Natural killer cell treated with Interleukin-12 subunit alpha and Interleukin-12 subunit beta and Interleukin-15 and Interleukin-18, amount 100 ng/mL, for 72 hours (primary cell): Measurements from ENCODE around the gene HPSE2. TPM values are rescaled to one million over a fixed set of nuclear protein-coding genes. Genes with fewer than 3 reads are reported as not detected.

Experiments
- ATAC-seq, 2 donors: fragments of 150-1000 bp; cut with Tn5 transposase in 1 of 2; sonication (Bioruptor Pico), chemical (Tn5 transposase) in 1 of 2; 2 replicates each; pipeline ENCODE4 v1.10.0; 2021
- DNase-seq: peaks from one replicate; pipeline ENCODE4 v3.0.0; 2022; ENCODE audit warnings: low spot score
- H3K27ac Mint-ChIP-seq, 2 donors: 1 replicate in 1 of 2; 2 replicates in 1 of 2; pipeline ENCODE4 v1.8.0; 2022; ENCODE audit warnings: mixed read lengths in 2 of 2, mild to moderate bottlenecking in 1 of 2, moderate library complexity in 1 of 2
- H3K27me3 Mint-ChIP-seq, 2 donors: 1 replicate in 1 of 2; 2 replicates in 1 of 2; pipeline ENCODE4 v1.8.0; 2022; ENCODE audit warnings: mixed read lengths in 2 of 2
- H3K36me3 Mint-ChIP-seq: one replicate; pipeline ENCODE4 v1.8.0; 2022; ENCODE audit warnings: mixed read lengths
- H3K4me1 Mint-ChIP-seq, 2 donors: 1 replicate in 1 of 2; 2 replicates in 1 of 2; pipeline ENCODE4 v1.8.0; 2022; ENCODE audit warnings: low read depth in 2 of 2, mixed read lengths in 2 of 2, mild to moderate bottlenecking in 1 of 2
- H3K4me3 Mint-ChIP-seq: one replicate; pipeline ENCODE4 v1.8.0; 2022; ENCODE audit warnings: mixed read lengths
- H3K9me3 Mint-ChIP-seq: 2 replicates; pipeline ENCODE4 v1.8.0; 2022; ENCODE audit warnings: mixed read lengths
- total RNA-seq, 2 donors: library from RNA; stranded (reverse); gene quantifications; one replicate each; pipeline ENCODE4 v1.2.3, GENCODE V29; 2022

Gene HPSE2
- total RNA-seq, 2 donors from 2014 or later: not detected

DNA sequence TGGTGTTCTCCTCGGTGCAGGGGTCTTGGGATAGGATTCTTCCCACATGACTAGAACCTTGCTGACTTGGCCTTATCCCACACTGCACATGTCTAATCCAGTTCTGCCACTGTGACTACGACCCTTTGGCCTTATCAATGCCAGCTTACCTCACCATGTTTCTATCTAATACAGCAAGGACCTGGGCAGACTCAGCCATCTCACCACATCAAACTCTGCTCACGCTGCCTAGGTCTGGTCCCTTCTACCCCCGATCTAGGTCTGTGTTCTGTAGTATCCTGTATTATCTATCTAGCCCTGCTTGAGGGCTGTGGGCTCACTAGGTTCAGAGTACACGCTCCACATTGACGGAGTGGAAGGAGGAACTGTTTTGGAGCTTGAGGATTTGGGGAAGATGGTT lies 282.4 kb downstream of the HPSE2 start:
- ATAC-seq (no peak), DNase-seq (no peak)
- Mint-ChIP-seq H3K4me1 (no peaks in the 10 kb centered on the region), H3K9me3 (peaks cover 7% of the 10 kb centered on the region), H3K27me3 (no peaks in the 10 kb centered on the region), H3K36me3 (no peaks in the 10 kb centered on the region), H3K27ac (no peak overlapping the region), H3K4me3 (no peak overlapping the region)

DNA sequence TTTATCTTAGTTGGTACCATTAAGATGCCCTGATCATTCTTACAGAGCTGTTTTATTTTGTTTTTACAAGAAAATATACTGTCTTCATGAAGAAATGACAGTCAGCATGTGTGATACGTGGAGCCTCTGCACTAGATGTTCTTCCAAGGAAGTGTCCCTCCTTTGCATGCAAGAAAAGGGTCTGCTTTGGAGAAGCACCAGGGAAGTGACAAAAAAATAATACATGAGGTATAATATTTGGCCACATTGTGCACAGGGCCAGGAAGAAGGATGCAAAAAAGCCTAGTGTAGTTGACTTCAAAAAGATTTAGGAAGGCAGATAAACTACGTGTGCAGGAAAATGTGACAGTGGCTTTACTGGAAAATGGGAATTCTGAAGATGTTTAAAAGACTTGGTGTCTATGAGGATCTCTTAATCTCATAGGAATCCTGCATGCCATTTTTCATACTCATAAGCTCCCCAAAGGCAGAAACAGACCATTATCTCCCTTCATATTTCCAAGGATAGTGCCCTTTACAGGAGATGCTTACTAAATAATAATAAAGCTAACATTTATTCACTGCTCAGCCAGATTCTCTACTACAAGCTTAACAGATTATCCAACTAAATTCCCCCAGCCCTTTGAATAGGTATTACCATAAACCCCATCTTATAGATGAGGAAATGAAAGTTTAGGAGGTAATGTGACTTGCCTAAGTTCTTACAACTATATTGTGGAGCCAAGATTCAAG lies 284.2 kb downstream of the HPSE2 start:
- H3K27ac Mint-ChIP-seq: no peak overlapping the region
- ATAC-seq: no peak
- H3K4me1 Mint-ChIP-seq: no peaks in the 10 kb centered on the region
- DNase-seq: no peak
- no peaks in the 10 kb centered on the region for H3K36me3 Mint-ChIP-seq
- no peaks in the 10 kb centered on the region for H3K27me3 Mint-ChIP-seq
- no peak overlapping the region for H3K4me3 Mint-ChIP-seq
- peaks cover 10% of the 10 kb centered on the region for H3K9me3 Mint-ChIP-seq

DNA sequence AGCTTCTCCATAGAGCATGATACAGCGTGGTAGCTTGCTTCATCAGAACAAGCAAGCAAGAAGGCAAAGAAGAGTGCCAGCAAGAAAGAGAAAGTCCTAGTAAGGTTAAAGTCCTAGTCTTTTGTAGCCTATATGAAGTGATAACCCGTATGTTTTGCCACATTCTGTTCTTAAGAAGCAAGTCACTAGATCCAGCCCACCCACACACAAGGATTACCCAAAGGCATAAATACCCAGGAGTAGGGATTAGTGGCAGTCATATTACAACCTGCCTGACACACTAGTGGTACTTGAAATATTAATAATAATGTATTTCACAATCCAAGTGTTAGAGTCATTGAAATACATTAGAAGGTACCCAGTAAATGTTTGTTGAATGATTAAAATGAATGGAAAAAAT lies 285.5 kb downstream of the HPSE2 start:
- DNase-seq: no peak

DNA sequence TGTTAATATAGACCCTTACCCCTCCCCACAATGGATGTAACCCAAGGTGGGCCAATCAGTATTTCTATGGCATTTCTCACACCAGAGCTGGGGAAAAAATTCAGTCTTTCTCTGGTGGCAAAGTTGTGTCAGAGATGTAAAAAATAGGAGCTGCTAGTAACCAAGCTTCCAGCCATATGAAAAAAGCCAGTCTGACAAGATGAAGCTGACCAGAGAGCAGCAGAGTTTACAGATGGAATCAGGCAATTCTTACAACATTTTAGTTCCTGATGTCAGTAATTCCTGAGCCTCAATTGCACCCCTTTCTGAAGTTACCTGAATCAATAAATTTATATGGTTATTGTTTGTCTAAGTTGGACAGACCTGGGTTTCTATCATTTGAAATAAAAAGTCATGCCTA lies 286.3 kb downstream of the HPSE2 start:
- Mint-ChIP-seq H3K36me3 (no peaks in the 10 kb centered on the region), H3K27me3 (no peaks in the 10 kb centered on the region), H3K27ac (no peak overlapping the region), H3K9me3 (peaks cover 9% of the 10 kb centered on the region), H3K4me3 (no peak overlapping the region), H3K4me1 (no peaks in the 10 kb centered on the region)
- DNase-seq: no peak
- ATAC-seq: no peak

More for the DNA sequence above, 285.5 kb downstream of the HPSE2 start:
- Mint-ChIP-seq H3K27ac (no peak overlapping the region), H3K9me3 (peaks cover 9% of the 10 kb centered on the region), H3K4me1 (no peaks in the 10 kb centered on the region), H3K36me3 (no peaks in the 10 kb centered on the region), H3K27me3 (no peaks in the 10 kb centered on the region), H3K4me3 (no peak overlapping the region)
- no peak for ATAC-seq

DNA sequence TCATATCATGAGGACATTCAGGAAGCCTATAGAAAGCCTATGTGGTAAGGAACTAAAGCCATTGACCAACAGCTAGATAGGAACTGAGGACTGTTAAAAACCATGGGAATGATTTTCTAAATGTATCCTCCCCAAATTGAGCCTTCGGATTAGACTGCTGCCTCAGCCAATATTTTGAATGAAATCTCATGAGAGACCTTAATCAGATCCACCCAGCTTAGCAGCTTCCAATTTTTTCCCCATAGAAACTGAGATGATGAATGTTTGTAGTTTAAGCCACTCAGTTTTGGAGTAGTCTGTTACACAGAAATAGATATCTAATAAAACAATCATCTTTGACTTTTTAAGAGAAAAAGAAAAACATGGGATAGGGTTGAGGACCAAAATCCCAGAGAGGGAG lies 292.0 kb downstream of the HPSE2 start:
- no peaks in the 10 kb centered on the region for H3K36me3 Mint-ChIP-seq
- no peak overlapping the region for H3K27ac Mint-ChIP-seq
- ATAC-seq (no peak), DNase-seq (no peak)
- no peaks in the 10 kb centered on the region for H3K27me3 Mint-ChIP-seq
- no peak overlapping the region for H3K4me3 Mint-ChIP-seq
- no peaks in the 10 kb centered on the region for H3K4me1 Mint-ChIP-seq
- H3K9me3 Mint-ChIP-seq: peaks cover 10% of the 10 kb centered on the region

DNA sequence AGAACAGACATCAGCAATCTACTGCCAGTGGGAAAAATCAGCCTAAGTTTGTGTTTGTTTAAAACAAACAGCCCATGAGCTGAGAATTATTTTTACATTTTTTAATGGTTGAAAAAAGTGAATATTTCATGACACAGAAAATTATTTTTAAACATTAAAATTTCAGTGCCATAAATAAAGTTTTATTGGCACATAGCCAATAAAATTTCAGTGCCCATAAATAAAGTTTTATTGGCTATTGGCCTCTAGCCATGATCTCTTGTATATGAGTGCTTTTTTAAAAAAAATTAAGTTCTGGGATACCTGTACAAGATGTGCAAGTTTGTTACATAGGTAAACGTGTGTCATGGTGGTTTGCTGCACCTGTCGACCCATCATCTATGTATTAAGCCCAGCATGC lies 305.9 kb downstream of the HPSE2 start:
- no peak overlapping the region for H3K27ac Mint-ChIP-seq
- DNase-seq: no peak
- H3K36me3 Mint-ChIP-seq: peaks cover 12% of the 10 kb centered on the region
- no peak for ATAC-seq
- H3K27me3 Mint-ChIP-seq: no peaks in the 10 kb centered on the region
- no peak overlapping the region for H3K4me3 Mint-ChIP-seq
- no peaks in the 10 kb centered on the region for H3K4me1 Mint-ChIP-seq
- H3K9me3 Mint-ChIP-seq: peaks cover 9% of the 10 kb centered on the region

DNA sequence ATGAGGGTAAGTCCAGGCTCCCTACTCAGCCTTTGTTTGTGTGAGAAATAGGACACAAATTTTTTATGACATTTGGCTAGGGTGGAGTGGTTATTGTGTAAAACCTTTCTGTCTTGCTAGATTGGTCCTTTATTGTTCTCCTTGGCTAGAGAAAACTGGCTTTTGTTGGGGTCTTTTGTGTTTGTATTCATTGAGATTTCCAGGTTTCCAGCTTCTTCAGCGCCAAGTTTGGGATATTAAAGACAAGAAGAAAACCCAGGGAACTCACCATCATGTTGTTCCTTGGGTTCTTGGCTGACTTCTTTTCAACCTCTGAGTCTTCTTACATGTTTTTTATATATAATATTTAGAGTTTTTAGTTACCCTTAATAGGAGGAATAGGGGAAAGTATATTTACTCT lies 310.0 kb downstream of the HPSE2 start:
- H3K36me3 Mint-ChIP-seq: no peaks in the 10 kb centered on the region
- no peaks in the 10 kb centered on the region for H3K4me1 Mint-ChIP-seq
- ATAC-seq (no peak), DNase-seq (no peak)
- no peak overlapping the region for H3K4me3 Mint-ChIP-seq
- H3K27me3 Mint-ChIP-seq: no peaks in the 10 kb centered on the region
- no peak overlapping the region for H3K27ac Mint-ChIP-seq
- no peaks in the 10 kb centered on the region for H3K9me3 Mint-ChIP-seq

DNA sequence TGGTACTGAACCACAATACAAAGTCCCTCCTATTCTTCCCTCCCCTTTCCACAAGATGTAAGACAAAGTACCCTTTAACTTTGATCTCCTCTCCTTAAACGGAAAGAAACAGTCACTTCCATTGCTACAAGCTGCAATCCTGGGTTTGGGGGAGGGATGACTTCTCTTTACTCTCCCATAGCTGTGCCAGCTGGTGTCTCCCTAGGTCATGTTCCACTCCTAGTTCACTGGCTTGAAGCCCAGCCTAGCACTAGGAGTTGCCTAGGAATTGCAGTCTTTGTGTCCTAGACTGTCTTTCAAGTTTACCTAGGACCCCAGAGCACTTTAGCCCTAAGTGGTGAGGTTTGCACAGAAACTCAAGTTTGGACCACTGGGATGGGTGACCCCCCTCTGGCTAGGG lies 311.1 kb downstream of the HPSE2 start:
- H3K36me3 Mint-ChIP-seq: no peaks in the 10 kb centered on the region
- no peaks in the 10 kb centered on the region for H3K4me1 Mint-ChIP-seq
- no peak overlapping the region for H3K4me3 Mint-ChIP-seq
- H3K9me3 Mint-ChIP-seq: no peaks in the 10 kb centered on the region
- no peak overlapping the region for H3K27ac Mint-ChIP-seq
- no peaks in the 10 kb centered on the region for H3K27me3 Mint-ChIP-seq
- DNase-seq (no peak), ATAC-seq (no peak)

DNA sequence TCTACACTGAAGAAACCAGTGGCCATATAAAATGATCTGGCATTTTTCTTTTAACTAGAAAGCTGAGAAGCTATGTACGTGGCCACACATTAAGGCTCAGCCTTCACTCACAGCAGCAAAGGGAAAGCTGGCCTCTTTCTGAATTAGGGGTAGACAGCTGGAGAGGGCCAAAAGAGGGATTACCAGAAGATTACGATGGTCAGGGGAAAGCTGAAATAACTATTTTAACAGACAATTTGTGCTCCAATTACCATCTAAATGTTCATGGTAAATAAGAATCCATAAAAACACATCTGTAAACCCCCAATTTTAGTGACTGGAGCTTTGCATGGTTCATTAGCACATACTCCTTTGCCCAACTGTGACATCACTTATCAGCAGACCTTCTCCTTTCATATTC lies 314.3 kb downstream of the HPSE2 start:
- Mint-ChIP-seq H3K27ac (no peak overlapping the region), H3K9me3 (no peaks in the 10 kb centered on the region), H3K4me1 (no peaks in the 10 kb centered on the region), H3K36me3 (no peaks in the 10 kb centered on the region), H3K4me3 (no peak overlapping the region), H3K27me3 (no peaks in the 10 kb centered on the region)
- no peak for ATAC-seq
- DNase-seq: no peak

DNA sequence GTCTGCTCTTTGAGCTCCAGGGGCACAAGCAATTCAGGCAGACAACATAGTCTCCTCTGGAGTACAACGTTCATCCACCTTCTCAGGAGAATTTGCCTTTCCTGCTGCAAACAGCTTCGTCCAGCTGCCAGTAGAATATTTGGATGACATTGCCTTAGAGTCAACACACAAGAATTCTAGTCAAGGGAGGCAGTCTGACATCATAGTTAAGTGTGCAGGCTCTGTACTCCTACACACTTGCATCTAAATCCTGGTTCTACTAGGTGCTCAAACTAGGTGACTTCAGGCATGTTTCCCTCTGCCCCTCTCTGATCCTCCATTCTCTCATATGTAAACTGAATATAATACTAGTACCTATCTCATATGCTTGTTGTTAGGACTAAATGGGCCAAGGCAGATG lies 314.8 kb downstream of the HPSE2 start:
- Mint-ChIP-seq H3K9me3 (no peaks in the 10 kb centered on the region), H3K27me3 (no peaks in the 10 kb centered on the region), H3K4me3 (no peak overlapping the region), H3K27ac (no peak overlapping the region), H3K4me1 (no peaks in the 10 kb centered on the region), H3K36me3 (no peaks in the 10 kb centered on the region)
- no peak for ATAC-seq
- DNase-seq: no peak

DNA sequence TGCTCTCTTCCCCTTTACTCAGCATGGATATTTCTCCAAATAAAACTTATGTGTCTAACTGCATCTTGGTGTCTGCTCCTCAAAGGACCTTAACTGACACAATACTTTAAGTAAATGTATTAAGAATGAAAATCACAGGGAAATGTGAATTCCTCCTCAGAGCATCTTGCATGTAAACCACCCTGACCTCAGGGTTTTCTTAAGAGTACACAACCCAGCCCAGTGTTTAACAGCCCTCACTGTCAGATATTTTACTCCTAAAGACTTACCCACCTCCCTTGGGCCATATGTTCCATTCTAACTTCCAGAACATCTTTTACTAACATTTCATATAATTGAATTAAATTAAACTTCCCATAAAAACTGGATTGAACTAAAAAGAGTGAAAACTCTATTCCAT lies 315.3 kb downstream of the HPSE2 start:
- H3K27me3 Mint-ChIP-seq: no peaks in the 10 kb centered on the region
- no peaks in the 10 kb centered on the region for H3K36me3 Mint-ChIP-seq
- no peak overlapping the region for H3K4me3 Mint-ChIP-seq
- no peaks in the 10 kb centered on the region for H3K9me3 Mint-ChIP-seq
- ATAC-seq (no peak), DNase-seq (no peak)
- no peak overlapping the region for H3K27ac Mint-ChIP-seq
- no peaks in the 10 kb centered on the region for H3K4me1 Mint-ChIP-seq

DNA sequence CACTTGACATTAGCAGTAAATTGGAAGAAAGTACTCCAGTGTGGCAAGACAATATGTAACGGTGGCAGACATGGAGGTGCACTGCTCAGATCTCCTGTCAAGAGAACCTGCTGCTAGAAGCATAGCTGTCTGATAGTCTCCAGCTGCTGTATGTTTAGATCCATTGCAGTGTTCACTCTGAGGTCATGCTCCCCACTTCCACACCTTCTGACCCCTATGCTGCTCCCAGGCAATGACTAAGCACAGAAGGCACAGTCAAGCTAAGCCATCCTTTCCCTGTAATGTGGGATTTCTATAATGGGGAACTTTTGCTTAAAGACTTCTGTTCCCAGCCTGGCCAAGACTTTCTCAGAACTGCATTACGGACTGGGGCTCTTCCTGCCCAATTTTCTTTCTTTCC lies 315.8 kb downstream of the HPSE2 start:
- DNase-seq: no peak
- Mint-ChIP-seq H3K27ac (no peak overlapping the region), H3K4me3 (no peak overlapping the region), H3K36me3 (no peaks in the 10 kb centered on the region), H3K9me3 (no peaks in the 10 kb centered on the region), H3K27me3 (no peaks in the 10 kb centered on the region), H3K4me1 (no peaks in the 10 kb centered on the region)
- peak in 1 of 2 donors; percentile 32 for ATAC-seq

DNA sequence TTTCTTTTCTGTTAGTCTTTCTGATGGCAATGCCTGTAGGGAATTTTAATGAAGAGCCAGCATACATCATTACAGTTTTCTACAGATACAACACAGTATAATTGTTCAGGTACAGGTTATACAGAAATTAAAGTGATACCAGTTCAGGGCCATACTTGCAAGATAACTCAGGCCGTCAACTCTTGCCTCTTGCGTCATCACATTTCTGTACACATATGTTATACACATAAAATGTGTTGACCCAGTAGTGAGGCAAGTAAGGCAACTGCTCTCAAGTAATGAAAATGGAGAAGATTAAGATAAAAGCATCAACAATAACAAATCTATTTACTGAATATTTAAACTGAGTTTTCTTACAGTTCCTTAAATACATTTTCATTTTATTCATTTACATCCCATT lies 317.8 kb downstream of the HPSE2 start:
- no peak for DNase-seq
- Mint-ChIP-seq H3K4me1 (no peaks in the 10 kb centered on the region), H3K27ac (no peak overlapping the region), H3K36me3 (no peaks in the 10 kb centered on the region), H3K27me3 (no peaks in the 10 kb centered on the region), H3K4me3 (no peak overlapping the region), H3K9me3 (no peaks in the 10 kb centered on the region)
- ATAC-seq: no peak

DNA sequence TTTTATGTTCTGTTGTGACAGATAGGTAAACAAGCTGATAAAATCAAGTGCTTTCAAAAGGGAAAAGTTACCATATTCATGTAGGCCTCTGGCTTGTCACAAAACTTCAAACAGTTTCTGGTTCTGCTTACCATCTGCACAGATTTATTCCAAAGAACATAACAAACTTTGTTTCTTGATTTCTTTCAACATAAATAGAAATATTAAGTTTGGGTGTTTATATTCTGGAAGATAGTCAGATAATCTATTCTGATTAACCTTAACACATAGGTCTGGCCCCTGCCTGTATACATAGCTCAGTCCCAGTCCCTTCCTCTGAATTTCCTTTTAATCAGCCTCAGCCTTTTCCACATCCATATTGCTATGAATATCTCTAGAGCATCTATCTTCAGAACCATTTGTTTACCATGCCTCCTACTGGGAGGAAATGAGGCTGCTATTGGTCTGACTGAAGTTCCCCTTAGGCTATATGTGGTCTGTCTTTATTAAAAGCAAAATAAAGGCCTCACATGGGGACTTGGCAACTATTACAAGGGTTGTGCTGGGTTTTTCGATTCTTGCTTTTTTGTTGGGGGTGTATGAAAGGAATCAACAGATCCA lies 319.0 kb downstream of the HPSE2 start:
- DNase-seq (no peak), ATAC-seq (no peak)
- Mint-ChIP-seq H3K27ac (no peak overlapping the region), H3K4me3 (no peak overlapping the region), H3K4me1 (no peaks in the 10 kb centered on the region), H3K9me3 (peaks cover 3% of the 10 kb centered on the region), H3K27me3 (no peaks in the 10 kb centered on the region), H3K36me3 (no peaks in the 10 kb centered on the region)

DNA sequence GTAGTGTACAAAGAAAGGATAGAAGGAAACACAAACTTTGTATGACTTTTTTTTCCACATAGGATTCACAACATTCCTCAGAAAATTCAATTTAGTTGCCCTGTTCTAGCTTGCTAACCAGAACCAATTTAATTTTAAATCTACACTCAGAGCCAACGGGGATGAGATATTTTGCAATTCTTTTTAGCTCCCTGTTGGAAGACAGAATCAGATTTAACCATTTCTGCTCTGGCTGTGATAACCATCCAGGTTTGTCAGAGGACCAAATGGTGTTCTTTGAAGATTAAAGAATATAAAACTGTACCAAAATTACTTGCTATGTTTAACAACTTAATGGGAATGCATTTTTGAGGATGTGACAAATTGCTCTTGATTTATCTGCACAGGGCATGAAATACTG lies 319.7 kb downstream of the HPSE2 start:
- no peaks in the 10 kb centered on the region for H3K4me1 Mint-ChIP-seq
- H3K9me3 Mint-ChIP-seq: peaks cover 3% of the 10 kb centered on the region
- no peak overlapping the region for H3K4me3 Mint-ChIP-seq
- no peaks in the 10 kb centered on the region for H3K27me3 Mint-ChIP-seq
- no peak overlapping the region for H3K27ac Mint-ChIP-seq
- DNase-seq: no peak
- H3K36me3 Mint-ChIP-seq: no peaks in the 10 kb centered on the region
- ATAC-seq: no peak
